Measurements from ENCODE around the gene ZMYND8. TPM values are rescaled to one million over a fixed set of nuclear protein-coding genes. Genes with fewer than 3 reads are reported as not detected.

ZMYND8 gene
- polyA plus RNA-seq, 1 donor from 2014 or later = 16.8 TPM

DNA sequence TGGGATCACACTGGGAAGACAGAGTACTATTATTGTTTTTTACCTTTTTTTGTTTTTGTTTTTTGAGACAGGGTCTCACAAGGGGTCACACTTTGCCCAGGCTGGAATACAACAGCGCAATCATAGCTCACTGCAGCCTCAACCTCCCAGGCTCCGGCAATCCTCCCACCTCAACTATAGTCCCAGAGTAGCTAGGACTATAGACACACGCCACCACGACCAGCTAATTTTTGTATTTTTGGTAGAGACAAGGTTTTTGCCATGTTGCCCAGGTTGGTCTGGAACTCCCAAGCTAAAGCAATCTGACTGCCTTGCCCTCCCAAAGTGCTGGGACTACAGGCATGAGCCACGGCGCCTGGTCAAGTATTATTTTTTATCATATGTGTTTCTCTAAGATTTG lies 81.0 kb downstream of the ZMYND8 start:
- H2AFZ ChIP-seq (ENCODE audit: low read depth, low read length) = no peak overlapping the region
- no peaks in the 10 kb centered on the region for H3K9me2 ChIP-seq (ENCODE audit: insufficient read depth, low read length)
- peaks cover 10% of the 10 kb centered on the region for H3K36me3 ChIP-seq (ENCODE audit: insufficient read depth, low read length)
- no peak overlapping the region for H3K4me3 ChIP-seq (ENCODE audit: low read length)
- H3K27ac ChIP-seq (ENCODE audit: low read length) = no peak overlapping the region
- H3K79me2 ChIP-seq (replicated peaks; ENCODE audit: insufficient read depth, low read length) = no peaks in the 10 kb centered on the region
- H4K20me1 ChIP-seq (ENCODE audit: insufficient read depth) = no peaks in the 10 kb centered on the region
- no peak overlapping the region for H3K9ac ChIP-seq (ENCODE audit: low read length)
- TF ChIP-seq MXI1 (conservative IDR thresholded peaks at IDR 0.05; ENCODE audit: poor library complexity, severe bottlenecking) = no peak
- TF ChIP-seq, protein P1, sequence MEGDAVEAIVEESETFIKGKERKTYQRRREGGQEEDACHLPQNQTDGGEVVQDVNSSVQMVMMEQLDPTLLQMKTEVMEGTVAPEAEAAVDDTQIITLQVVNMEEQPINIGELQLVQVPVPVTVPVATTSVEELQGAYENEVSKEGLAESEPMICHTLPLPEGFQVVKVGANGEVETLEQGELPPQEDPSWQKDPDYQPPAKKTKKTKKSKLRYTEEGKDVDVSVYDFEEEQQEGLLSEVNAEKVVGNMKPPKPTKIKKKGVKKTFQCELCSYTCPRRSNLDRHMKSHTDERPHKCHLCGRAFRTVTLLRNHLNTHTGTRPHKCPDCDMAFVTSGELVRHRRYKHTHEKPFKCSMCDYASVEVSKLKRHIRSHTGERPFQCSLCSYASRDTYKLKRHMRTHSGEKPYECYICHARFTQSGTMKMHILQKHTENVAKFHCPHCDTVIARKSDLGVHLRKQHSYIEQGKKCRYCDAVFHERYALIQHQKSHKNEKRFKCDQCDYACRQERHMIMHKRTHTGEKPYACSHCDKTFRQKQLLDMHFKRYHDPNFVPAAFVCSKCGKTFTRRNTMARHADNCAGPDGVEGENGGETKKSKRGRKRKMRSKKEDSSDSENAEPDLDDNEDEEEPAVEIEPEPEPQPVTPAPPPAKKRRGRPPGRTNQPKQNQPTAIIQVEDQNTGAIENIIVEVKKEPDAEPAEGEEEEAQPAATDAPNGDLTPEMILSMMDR (IDR thresholded peaks at IDR 0.05; ENCODE audit: poor library complexity, severe bottlenecking) = no peak
- no peak for TF ChIP-seq EZH2 (IDR thresholded peaks at IDR 0.05; ENCODE audit: borderline replicate concordance, insufficient read depth, low read length, poor library complexity, severe bottlenecking)
- TF ChIP-seq TAF1 (IDR thresholded peaks at IDR 0.05; ENCODE audit: low read depth) = no peak
- TF ChIP-seq, protein P2, sequence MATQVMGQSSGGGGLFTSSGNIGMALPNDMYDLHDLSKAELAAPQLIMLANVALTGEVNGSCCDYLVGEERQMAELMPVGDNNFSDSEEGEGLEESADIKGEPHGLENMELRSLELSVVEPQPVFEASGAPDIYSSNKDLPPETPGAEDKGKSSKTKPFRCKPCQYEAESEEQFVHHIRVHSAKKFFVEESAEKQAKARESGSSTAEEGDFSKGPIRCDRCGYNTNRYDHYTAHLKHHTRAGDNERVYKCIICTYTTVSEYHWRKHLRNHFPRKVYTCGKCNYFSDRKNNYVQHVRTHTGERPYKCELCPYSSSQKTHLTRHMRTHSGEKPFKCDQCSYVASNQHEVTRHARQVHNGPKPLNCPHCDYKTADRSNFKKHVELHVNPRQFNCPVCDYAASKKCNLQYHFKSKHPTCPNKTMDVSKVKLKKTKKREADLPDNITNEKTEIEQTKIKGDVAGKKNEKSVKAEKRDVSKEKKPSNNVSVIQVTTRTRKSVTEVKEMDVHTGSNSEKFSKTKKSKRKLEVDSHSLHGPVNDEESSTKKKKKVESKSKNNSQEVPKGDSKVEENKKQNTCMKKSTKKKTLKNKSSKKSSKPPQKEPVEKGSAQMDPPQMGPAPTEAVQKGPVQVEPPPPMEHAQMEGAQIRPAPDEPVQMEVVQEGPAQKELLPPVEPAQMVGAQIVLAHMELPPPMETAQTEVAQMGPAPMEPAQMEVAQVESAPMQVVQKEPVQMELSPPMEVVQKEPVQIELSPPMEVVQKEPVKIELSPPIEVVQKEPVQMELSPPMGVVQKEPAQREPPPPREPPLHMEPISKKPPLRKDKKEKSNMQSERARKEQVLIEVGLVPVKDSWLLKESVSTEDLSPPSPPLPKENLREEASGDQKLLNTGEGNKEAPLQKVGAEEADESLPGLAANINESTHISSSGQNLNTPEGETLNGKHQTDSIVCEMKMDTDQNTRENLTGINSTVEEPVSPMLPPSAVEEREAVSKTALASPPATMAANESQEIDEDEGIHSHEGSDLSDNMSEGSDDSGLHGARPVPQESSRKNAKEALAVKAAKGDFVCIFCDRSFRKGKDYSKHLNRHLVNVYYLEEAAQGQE (IDR thresholded peaks at IDR 0.05; ENCODE audit: borderline replicate concordance) = no peak
- no peak for TF ChIP-seq EP300 (conservative IDR thresholded peaks at IDR 0.05; ENCODE audit: poor library complexity, severe bottlenecking)
- TF ChIP-seq RAD21 (conservative IDR thresholded peaks at IDR 0.05) = no peak
- TF ChIP-seq SMC3 (conservative IDR thresholded peaks at IDR 0.05; ENCODE audit: poor library complexity) = no peak
- no peaks in the 10 kb centered on the region for H3K27me3 ChIP-seq (ENCODE audit: insufficient read depth, low read depth, low read length)
- no peaks in the 10 kb centered on the region for H3F3A ChIP-seq (ENCODE audit: insufficient read depth, low read length, poor library complexity, severe bottlenecking)
- H3K9me3 ChIP-seq (ENCODE audit: low read length) = no peaks in the 10 kb centered on the region
- no peak overlapping the region for H3K4me2 ChIP-seq (ENCODE audit: low read length)

DNA sequence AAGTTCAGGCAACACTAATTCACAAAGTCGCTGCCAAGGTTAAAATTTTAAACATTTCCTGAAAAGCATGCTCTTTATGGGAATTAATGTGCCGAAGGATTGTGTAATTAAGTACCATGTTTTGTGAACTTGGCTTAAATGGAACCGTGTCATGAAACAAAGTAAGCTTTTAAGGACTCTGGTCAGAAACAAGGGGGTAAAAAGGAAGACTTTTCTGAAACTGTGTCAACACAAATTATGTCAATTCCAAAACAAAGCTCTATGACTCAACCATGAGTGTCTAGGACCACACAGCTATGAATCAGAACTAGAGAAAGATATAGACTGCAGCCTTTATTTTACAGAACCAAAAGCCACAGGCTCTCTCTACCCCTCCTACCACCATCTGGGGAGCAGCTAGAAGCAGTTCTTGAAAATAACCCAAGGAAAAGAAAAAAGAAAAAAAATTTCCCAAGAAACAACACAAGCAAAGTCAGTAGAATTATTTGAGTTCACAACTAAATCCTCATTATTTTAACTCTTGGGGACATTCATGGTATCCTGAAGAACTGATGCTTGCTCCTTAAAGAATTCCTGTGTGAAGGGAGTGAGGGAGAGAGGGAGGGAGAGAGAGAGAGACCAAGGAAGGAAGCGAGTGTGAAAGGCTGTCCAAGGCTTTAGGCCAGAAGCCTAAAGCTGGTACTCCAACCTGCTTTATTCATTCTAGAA lies 81.9 kb downstream of the ZMYND8 start:
- Histone ChIP-seq H3F3A (ENCODE audit: insufficient read depth, low read length, poor library complexity, severe bottlenecking) (no peaks in the 10 kb centered on the region), H3K9me2 (ENCODE audit: insufficient read depth, low read length) (no peaks in the 10 kb centered on the region), H3K27me3 (ENCODE audit: insufficient read depth, low read depth, low read length) (no peaks in the 10 kb centered on the region), H3K36me3 (ENCODE audit: insufficient read depth, low read length) (peaks cover 10% of the 10 kb centered on the region), H3K9ac (ENCODE audit: low read length) (no peak overlapping the region), H3K27ac (ENCODE audit: low read length) (no peak overlapping the region), H3K4me2 (ENCODE audit: low read length) (no peak overlapping the region), H3K4me3 (ENCODE audit: low read length) (no peak overlapping the region), H3K79me2 (replicated peaks; ENCODE audit: insufficient read depth, low read length) (no peaks in the 10 kb centered on the region), H3K9me3 (ENCODE audit: low read length) (no peaks in the 10 kb centered on the region), H2AFZ (ENCODE audit: low read depth, low read length) (no peak overlapping the region), H4K20me1 (ENCODE audit: insufficient read depth) (no peaks in the 10 kb centered on the region)
- no peak for TF ChIP-seq RAD21 (conservative IDR thresholded peaks at IDR 0.05)
- TF ChIP-seq MXI1 (conservative IDR thresholded peaks at IDR 0.05; ENCODE audit: poor library complexity, severe bottlenecking) = no peak
- TF ChIP-seq, protein P2 (IDR thresholded peaks at IDR 0.05; ENCODE audit: borderline replicate concordance) = no peak
- TF ChIP-seq, protein P1 (IDR thresholded peaks at IDR 0.05; ENCODE audit: poor library complexity, severe bottlenecking) = no peak
- no peak for TF ChIP-seq EP300 (conservative IDR thresholded peaks at IDR 0.05; ENCODE audit: poor library complexity, severe bottlenecking)
- TF ChIP-seq TAF1 (IDR thresholded peaks at IDR 0.05; ENCODE audit: low read depth) = no peak
- no peak for TF ChIP-seq SMC3 (conservative IDR thresholded peaks at IDR 0.05; ENCODE audit: poor library complexity)
- no peak for TF ChIP-seq EZH2 (IDR thresholded peaks at IDR 0.05; ENCODE audit: borderline replicate concordance, insufficient read depth, low read length, poor library complexity, severe bottlenecking)
- no peak for TF ChIP-seq POLR2AphosphoS5 (IDR thresholded peaks at IDR 0.05)
